Islet precursor cell (in vitro differentiated cells): ENCODE measurements around the gene PARD3B.
"Not testable (repeated sequence)": the region's sequence is repeated elsewhere in the genome, so short reads cannot be mapped to it uniquely, and the experiment has no call there.

Experiments used
- DNase-seq: peaks from one replicate; pipeline ENCODE4 v3.0.0-alpha.2; 2018

Gene PARD3B

GRCh38 chr2:205216580-205216979 lies 671.3 kb downstream of the PARD3B start:
- no peak for DNase-seq

- no peak for DNase-seq
Observed at GRCh38 chr2:205217004-205217403, 671.7 kb downstream of the PARD3B start.

GRCh38 chr2:205218056-205218455 lies 672.8 kb downstream of the PARD3B start:
- DNase-seq: no peak

- DNase-seq: not testable (repeated sequence)
Observed at GRCh38 chr2:205218816-205219215, 673.5 kb downstream of the PARD3B start.

GRCh38 chr2:205220559-205220958 lies 675.3 kb downstream of the PARD3B start:
- no peak for DNase-seq

GRCh38 chr2:205232086-205232485 lies 686.8 kb downstream of the PARD3B start:
- DNase-seq: no peak

- DNase-seq: no peak
Observed at GRCh38 chr2:205235434-205235833, 690.2 kb downstream of the PARD3B start.

- no peak for DNase-seq
Observed at GRCh38 chr2:205237524-205237923, 692.2 kb downstream of the PARD3B start.

GRCh38 chr2:205245001-205245400 lies 699.7 kb downstream of the PARD3B start:
- DNase-seq: no peak

- no peak for DNase-seq
Observed at GRCh38 chr2:205245652-205246051, 700.4 kb downstream of the PARD3B start.

- DNase-seq: no peak
Observed at GRCh38 chr2:205259121-205259520, 713.8 kb downstream of the PARD3B start.

- DNase-seq: no peak
Observed at GRCh38 chr2:205261516-205262020, 716.3 kb downstream of the PARD3B start.

GRCh38 chr2:205267323-205267722 lies 722.0 kb downstream of the PARD3B start:
- DNase-seq: no peak

GRCh38 chr2:205270689-205271088 lies 725.4 kb downstream of the PARD3B start:
- DNase-seq: no peak

- no peak for DNase-seq
Observed at GRCh38 chr2:205273148-205273547, 727.9 kb downstream of the PARD3B start.

GRCh38 chr2:205273627-205274026 lies 728.4 kb downstream of the PARD3B start:
- DNase-seq: no peak

- no peak for DNase-seq
Observed at GRCh38 chr2:205274801-205275200, 729.5 kb downstream of the PARD3B start.

GRCh38 chr2:205276116-205276777 lies 731.0 kb downstream of the PARD3B start:
- DNase-seq: no peak

- no peak for DNase-seq
Observed at GRCh38 chr2:205280596-205281236, 735.4 kb downstream of the PARD3B start.

- no peak for DNase-seq
Observed at GRCh38 chr2:205283736-205284270, 738.5 kb downstream of the PARD3B start.

GRCh38 chr2:205284334-205284733 lies 739.1 kb downstream of the PARD3B start:
- no peak for DNase-seq

- no peak for DNase-seq
Observed at GRCh38 chr2:205287316-205287715, 742.0 kb downstream of the PARD3B start.

- no peak for DNase-seq
Observed at GRCh38 chr2:205288686-205289085, 743.4 kb downstream of the PARD3B start.

GRCh38 chr2:205290299-205290698 lies 745.0 kb downstream of the PARD3B start:
- no peak for DNase-seq
